Sciatic nerve (tissue), 2 donors: ENCODE measurements around the gene ASAP3. TPM values are rescaled to one million over a fixed set of nuclear protein-coding genes. Genes with fewer than 3 reads are reported as not detected.
A peak's percentile ranks its signal among the peaks of the same experiment; 100 is the strongest.

Source experiments
- ATAC-seq: fragments of 200-7000 bp; cut with Tn5 transposase; one replicate; pipeline ENCODE4 v1.9.1; 2020; ENCODE audit warnings: mild to moderate bottlenecking, moderate library complexity
- DNase-seq: peaks from one replicate; pipeline ENCODE4 v3.0.0-alpha.2; 2020; ENCODE audit warnings: low spot score
- intact Hi-C: fragments of 100-400 bp; cut with DNase I; formaldehyde crosslinking; loops from one replicate; pipeline ENCODE4 v1.14.2; 2022
- total RNA-seq: library from RNA; stranded (reverse); fragmentation: NEBNext Ultra II Directional; extraction: Animal tissue kit (Norgen Biotek cat#: 25700); gene quantifications from one replicate; pipeline ENCODE4 v1.2.1, GENCODE V29; 2021
- donor health status: DM: no; HTN: no; CAD: no.
- donor health status: DM: no; HTN: no; CAD: no.

Gene ASAP3
- 109 TPM for total RNA-seq

GRCh38 chr1:23483321-23484252 lies at the start of gene ASAP3:
TSS of gene ASAP3 (minus strand) at chr1:23484179. CDS start at chr1:23484133, 46 bp downstream.
- DNase-seq = peak; percentile 74
- peak; percentile 1 for ATAC-seq
- intact Hi-C loops = no loop called here

GRCh38 chr1:23533246-23534023 lies 49.5 kb upstream of the ASAP3 start:
- no peak for DNase-seq
- ATAC-seq = peak; percentile 11
- intact Hi-C loops = no loop called here

DNA sequence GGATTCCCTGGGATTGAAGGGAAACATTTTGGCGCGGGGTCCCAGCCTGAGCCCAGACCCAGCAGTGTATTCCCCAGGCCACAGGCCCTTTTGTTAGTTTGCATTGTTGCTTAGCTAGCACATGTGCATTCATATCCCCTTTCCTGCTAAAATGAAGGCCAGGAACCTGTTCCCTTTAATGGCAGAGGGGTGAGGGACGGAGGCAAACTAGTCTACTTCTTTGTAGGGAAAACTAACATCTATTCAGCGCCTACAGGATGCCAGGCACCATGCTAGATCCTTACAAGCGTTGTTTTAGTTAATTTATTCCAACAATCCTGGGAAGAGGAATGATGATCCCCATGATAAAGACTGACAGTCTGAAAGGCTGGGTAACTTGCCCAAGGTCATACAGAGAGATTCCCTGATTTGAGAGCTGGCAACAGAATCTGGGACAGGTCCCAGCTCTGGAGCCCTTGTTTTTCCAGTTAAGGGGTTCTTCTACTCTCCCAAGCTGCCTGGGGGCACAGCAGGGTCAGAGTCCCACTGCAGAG lies 47.6 kb upstream of the ASAP3 start:
- intact Hi-C loops = no loop called here
- no peak for ATAC-seq
- no peak for DNase-seq

GRCh38 chr1:23530747-23531561 lies 47.0 kb upstream of the ASAP3 start, which contains the start of gene E2F2:
TSS of gene E2F2 (minus strand) at chr1:23531233. CDS start at chr1:23530793, 440 bp downstream.
- DNase-seq (peak; percentile 89), ATAC-seq (peak; percentile 94)
- intact Hi-C loops = no loop called here

DNA sequence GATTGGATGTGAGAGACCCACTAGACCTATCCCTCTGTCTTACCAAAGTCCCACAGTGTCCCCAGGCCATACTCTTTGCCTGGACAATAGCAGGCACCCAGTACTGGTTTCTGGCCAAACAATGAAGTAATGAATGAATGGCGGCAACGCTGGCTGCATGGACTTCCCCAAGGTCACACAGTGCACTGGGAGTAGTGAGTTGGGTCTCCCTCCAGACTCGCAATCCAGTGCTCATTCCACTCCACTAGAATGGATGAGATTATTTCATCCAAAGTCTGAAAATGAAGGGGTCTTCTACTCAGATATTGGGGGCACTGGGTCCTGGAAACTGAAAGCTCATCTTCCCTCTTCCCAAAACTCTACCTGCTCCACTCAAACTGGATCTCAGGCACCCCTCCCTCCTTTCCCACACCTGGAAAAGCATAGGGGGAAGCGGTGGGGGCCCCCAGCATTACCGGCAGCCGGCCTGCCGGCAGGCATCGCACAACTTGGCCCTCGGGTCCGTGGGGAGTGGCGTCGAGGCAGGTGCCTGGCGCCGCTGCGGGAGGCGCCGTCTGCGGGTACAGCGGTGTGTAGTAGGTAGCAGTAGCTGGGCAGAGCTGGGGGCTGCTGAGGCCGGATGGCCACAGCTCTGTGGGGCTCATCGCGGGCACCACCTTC lies 46.2 kb upstream of the ASAP3 start:
- DNase-seq (no peak), ATAC-seq (no peak)
- intact Hi-C loops = no loop called here

DNA sequence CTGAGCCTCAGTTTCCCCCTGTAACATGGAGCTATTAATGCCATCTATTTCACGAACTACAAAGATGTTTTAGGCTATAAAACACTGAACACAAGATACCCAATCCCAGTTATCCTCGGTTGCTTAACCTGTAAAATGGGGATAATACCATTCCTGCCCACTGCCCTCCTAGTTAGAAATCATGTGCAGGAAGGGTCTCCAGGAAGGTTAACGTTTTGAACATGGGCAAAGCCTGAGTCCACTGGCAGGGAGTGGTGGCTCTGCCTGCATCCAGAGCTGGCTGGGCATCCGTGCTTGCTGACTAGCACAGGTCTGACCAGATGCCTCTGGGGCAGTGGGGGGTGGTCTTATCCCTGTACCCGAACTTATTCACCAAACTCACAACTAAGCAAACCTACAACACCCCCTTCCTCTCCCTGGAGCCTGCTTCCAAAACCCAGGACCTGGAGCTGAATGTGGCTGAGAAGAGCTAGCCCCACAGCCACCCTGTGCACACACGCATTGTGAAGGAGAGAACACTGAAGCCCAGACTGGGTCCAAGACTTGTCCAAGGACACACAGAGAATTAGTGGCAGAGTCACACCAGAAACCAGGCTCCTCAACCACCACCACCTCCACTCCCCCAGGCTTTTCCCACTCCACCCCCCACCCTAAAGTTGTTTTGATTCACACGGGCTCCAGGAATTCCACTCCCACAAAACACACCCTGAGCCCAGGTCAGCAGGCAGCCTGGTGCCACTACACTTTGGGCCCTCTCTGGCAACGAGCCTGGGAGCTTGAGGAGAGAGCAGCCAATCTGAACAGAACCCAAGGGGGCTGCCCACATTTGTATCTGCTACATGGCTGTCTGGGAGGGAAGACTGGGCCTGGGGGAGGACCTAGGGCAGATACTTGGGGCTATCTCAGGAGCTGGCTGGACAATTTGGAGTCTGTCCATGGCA lies 45.4 kb upstream of the ASAP3 start:
- intact Hi-C loops = no loop called here

DNA sequence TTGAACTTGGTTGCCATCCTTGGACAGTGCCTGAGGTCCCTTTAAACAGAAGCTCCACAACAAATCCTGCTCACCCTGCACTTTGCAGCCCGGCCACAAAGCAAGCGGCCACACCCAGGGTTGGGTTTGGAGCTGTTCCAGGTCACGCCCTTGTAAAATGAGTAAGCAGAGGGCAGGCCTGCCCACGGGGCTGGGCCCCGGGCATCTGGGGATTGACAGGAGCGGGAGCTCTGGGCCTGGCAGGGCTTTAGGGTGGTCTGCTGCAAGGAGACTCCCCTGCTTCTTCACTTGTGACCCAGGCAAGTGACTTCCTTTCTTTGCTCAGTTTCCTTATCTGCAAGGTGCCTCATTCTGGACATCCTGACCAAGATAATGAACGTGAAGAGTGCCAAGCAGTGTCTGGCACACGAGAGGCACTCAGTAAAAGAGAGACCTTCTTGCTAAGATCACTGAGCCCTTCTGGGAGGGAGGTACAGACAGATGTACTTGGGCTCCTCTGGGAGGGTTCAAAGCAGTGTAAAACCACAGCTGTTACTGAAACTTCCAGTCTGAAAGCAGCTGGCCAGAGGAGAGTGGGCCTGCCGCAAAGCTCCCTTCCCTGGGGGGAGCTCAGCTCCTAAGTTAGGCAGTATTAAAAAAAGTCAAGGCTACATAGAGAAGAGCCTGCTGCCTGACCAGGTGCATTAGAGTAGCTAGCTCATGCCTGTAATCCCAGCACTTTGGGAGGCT lies 44.4 kb upstream of the ASAP3 start:
- ATAC-seq (peak; percentile 46), DNase-seq (peak; percentile 86)
- intact Hi-C loops = no loop called here

More for the DNA sequence above, 45.4 kb upstream of the ASAP3 start:
- ATAC-seq = no peak
- no peak for DNase-seq

- intact Hi-C loops = no loop called here
- ATAC-seq (no peak), DNase-seq (no peak)
Measured at GRCh38 chr1:23527900-23528249, 43.9 kb upstream of the ASAP3 start.

GRCh38 chr1:23527366-23527765 lies 43.4 kb upstream of the ASAP3 start:
- no peak for DNase-seq
- no peak for ATAC-seq
- intact Hi-C loops = no loop called here

DNA sequence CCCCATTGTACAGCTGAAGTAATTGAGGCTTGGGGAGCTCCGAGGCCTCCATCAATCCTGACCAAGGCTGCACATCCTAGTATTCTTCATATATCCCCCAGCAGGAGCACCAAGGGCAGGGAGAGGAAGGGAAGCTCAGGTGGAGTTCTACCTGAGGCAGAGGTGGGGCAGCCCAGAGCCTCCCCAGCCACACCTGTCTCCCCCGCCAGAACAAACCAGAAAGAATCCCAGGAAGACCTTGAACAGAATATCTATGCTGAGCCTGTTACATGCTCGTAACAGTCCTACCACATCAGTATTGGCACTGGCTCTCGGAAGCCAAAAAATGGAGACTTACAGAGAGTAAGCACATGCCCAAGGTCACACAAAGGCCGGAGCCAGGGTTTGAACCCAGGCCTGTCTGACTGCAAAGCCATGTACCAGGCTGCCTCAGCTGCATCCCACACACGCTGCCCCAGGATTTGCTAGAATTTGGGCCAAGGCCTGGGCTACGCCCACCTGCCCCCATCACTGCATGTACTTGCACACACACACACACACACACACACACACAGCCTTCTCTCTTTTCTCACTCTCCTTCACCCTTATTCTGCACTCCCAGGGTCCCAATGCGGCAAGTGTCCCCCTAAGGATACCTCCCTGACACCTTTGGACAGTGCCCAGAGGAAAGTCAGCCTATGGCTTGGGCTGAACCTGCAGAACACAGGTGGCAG lies 42.5 kb upstream of the ASAP3 start:
- DNase-seq (no peak), ATAC-seq (no peak)
- intact Hi-C loops = no loop called here

DNA sequence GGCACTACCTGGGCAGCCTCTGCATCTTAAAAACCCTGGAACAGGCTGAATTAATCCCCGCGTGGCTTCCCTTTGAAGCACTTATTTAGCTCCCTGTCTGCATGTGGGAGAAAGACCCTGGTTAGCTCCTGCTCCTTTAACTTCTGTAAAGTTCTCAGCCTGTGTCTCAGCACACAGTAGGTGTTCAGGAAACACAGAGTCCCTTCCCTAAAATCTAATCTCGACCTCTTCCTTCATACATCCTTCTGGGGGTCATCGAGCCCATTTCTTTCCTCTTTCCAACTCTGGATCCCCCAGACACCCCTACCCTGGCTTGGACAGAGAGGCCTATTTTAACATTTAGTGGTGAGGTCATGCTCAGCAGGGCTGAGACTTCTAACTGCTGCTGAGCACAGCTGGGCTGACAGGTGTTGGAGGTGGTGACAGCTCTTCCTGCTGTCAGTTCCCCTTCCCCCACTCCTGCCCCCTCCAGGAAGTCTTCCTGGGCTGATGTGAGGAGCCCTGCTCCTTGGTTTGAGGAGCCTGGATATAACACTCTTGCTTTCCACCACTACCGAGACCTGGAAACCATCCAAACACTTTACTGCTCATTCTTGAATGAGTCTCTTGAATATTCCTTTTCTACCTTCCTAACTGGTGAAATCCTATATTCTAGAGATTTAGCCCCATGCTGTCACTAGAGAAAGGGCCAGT lies 41.7 kb upstream of the ASAP3 start:
- intact Hi-C loops = no loop called here

DNA sequence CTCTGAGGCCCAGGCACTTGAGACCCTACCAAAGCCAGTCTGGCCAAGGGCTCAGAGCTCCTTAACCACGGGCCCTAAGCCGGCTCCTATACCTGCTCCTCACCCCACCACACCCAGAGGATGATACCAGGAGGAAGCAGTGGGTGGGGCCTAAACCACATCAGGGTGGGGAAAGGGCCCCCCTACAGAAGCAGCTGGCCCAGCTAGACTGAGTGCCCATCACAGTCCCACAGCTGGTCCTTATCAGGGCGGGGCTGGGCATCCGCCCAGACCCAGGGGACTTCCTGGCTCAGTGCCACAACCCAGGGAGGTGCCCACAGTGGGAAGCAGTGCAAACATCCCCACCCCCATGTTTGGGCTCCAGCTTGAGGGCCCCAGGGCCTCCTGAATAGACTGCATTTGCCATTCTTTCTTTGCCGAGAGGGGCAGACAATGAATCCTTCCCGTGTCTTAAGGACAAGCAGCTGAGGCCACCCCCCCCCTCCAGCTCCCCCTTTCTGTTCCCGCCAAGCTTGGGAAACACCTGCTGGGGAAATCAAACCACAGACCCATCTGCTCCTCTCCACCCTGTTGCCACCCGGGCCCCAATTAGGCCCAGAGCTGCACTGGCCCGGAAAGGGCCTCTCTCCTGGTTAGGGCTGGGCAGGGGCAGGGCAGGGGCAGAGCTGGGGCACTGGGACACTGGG lies 40.9 kb upstream of the ASAP3 start:
- DNase-seq = no peak
- intact Hi-C loops = no loop called here
- ATAC-seq = no peak

More for the DNA sequence above, 41.7 kb upstream of the ASAP3 start:
- ATAC-seq = no peak
- DNase-seq = no peak

- intact Hi-C loops = no loop called here
- DNase-seq (no peak), ATAC-seq (no peak)
Measured at GRCh38 chr1:23524163-23524562, 40.2 kb upstream of the ASAP3 start.

- ATAC-seq (no peak), DNase-seq (no peak)
- intact Hi-C loops = no loop called here
Measured at GRCh38 chr1:23522244-23522982, 38.4 kb upstream of the ASAP3 start.
